Measurements from ENCODE around the gene SIGLEC6. TPM values are rescaled to one million over a fixed set of nuclear protein-coding genes. Genes with fewer than 3 reads are reported as not detected.

Gene SIGLEC6
- total RNA-seq, 1 donor = not detected

GRCh38 chr19:51489113-51489512, 42.4 kb downstream of the SIGLEC6 start:
- no peak for DNase-seq (ENCODE audit: insufficient read length, low spot score, missing footprints)
- Histone ChIP-seq H3K36me3 (ENCODE audit: insufficient read depth, low read length) (no peaks in the 10 kb centered on the region), H3K4me1 (ENCODE audit: insufficient read depth, low read length) (no peaks in the 10 kb centered on the region), H2AFZ (ENCODE audit: low read length) (no peak overlapping the region), H3K4me2 (ENCODE audit: insufficient read depth, low read length) (no peak overlapping the region), H3K4me3 (ENCODE audit: insufficient read depth, low read length) (no peak overlapping the region), H3K9me3 (ENCODE audit: low read depth, low read length) (no peaks in the 10 kb centered on the region), H3K79me2 (ENCODE audit: insufficient read depth, low read length) (no peaks in the 10 kb centered on the region), H3K27me3 (ENCODE audit: insufficient read depth, low read length) (no peaks in the 10 kb centered on the region), H4K20me1 (ENCODE audit: insufficient read depth, low read length) (no peaks in the 10 kb centered on the region), H3K27ac (ENCODE audit: low read depth, low read length) (no peak overlapping the region)
- TF ChIP-seq CTCF (IDR thresholded peaks at IDR 0.05; ENCODE audit: extremely low read depth, low read depth, low read length) = no peak

- TF ChIP-seq CTCF (IDR thresholded peaks at IDR 0.05; ENCODE audit: extremely low read depth, low read depth, low read length) = no peak
- Histone ChIP-seq H2AFZ (ENCODE audit: low read length) (no peak overlapping the region), H3K79me2 (ENCODE audit: insufficient read depth, low read length) (no peaks in the 10 kb centered on the region), H3K4me1 (ENCODE audit: insufficient read depth, low read length) (no peaks in the 10 kb centered on the region), H3K36me3 (ENCODE audit: insufficient read depth, low read length) (no peaks in the 10 kb centered on the region), H3K4me2 (ENCODE audit: insufficient read depth, low read length) (no peak overlapping the region), H4K20me1 (ENCODE audit: insufficient read depth, low read length) (no peaks in the 10 kb centered on the region), H3K27me3 (ENCODE audit: insufficient read depth, low read length) (no peaks in the 10 kb centered on the region), H3K4me3 (ENCODE audit: insufficient read depth, low read length) (no peak overlapping the region), H3K27ac (ENCODE audit: low read depth, low read length) (no peak overlapping the region), H3K9me3 (ENCODE audit: low read depth, low read length) (no peaks in the 10 kb centered on the region)
- no peak for DNase-seq (ENCODE audit: insufficient read length, low spot score, missing footprints)
These were observed 43.0 kb downstream of the SIGLEC6 start for GRCh38 chr19:51488491-51488890.

- H3K27ac ChIP-seq (ENCODE audit: low read depth, low read length) = no peak overlapping the region
- H3K79me2 ChIP-seq (ENCODE audit: insufficient read depth, low read length) = no peaks in the 10 kb centered on the region
- H4K20me1 ChIP-seq (ENCODE audit: insufficient read depth, low read length) = no peaks in the 10 kb centered on the region
- no peak for DNase-seq (ENCODE audit: insufficient read length, low spot score, missing footprints)
- H3K36me3 ChIP-seq (ENCODE audit: insufficient read depth, low read length) = no peaks in the 10 kb centered on the region
- no peak overlapping the region for H2AFZ ChIP-seq (ENCODE audit: low read length)
- H3K4me3 ChIP-seq (ENCODE audit: insufficient read depth, low read length) = no peak overlapping the region
- no peak overlapping the region for H3K4me2 ChIP-seq (ENCODE audit: insufficient read depth, low read length)
- no peak for TF ChIP-seq CTCF (IDR thresholded peaks at IDR 0.05; ENCODE audit: extremely low read depth, low read depth, low read length)
- no peaks in the 10 kb centered on the region for H3K27me3 ChIP-seq (ENCODE audit: insufficient read depth, low read length)
- no peaks in the 10 kb centered on the region for H3K9me3 ChIP-seq (ENCODE audit: low read depth, low read length)
- no peaks in the 10 kb centered on the region for H3K4me1 ChIP-seq (ENCODE audit: insufficient read depth, low read length)
These were observed 45.4 kb downstream of the SIGLEC6 start for GRCh38 chr19:51485960-51486660.

GRCh38 chr19:51480590-51480989, 50.9 kb downstream of the SIGLEC6 start:
- TF ChIP-seq CTCF (IDR thresholded peaks at IDR 0.05; ENCODE audit: extremely low read depth, low read depth, low read length) = no peak
- H3K4me2 ChIP-seq (ENCODE audit: insufficient read depth, low read length) = no peak overlapping the region
- no peak overlapping the region for H3K27ac ChIP-seq (ENCODE audit: low read depth, low read length)
- no peaks in the 10 kb centered on the region for H3K9me3 ChIP-seq (ENCODE audit: low read depth, low read length)
- H3K4me3 ChIP-seq (ENCODE audit: insufficient read depth, low read length) = no peak overlapping the region
- no peaks in the 10 kb centered on the region for H3K4me1 ChIP-seq (ENCODE audit: insufficient read depth, low read length)
- H3K27me3 ChIP-seq (ENCODE audit: insufficient read depth, low read length) = no peaks in the 10 kb centered on the region
- no peak overlapping the region for H2AFZ ChIP-seq (ENCODE audit: low read length)
- no peaks in the 10 kb centered on the region for H3K36me3 ChIP-seq (ENCODE audit: insufficient read depth, low read length)
- DNase-seq (ENCODE audit: insufficient read length, low spot score, missing footprints) = no peak
- no peaks in the 10 kb centered on the region for H3K79me2 ChIP-seq (ENCODE audit: insufficient read depth, low read length)
- H4K20me1 ChIP-seq (ENCODE audit: insufficient read depth, low read length) = no peaks in the 10 kb centered on the region
